GM18867 (cell line): ENCODE data around the gene IL12RB1.

Experiments
- ATAC-seq: cut with Tn5 transposase; IDR thresholded peaks from one replicate; pipeline ENCODE4 v1.9.1; 2021; ENCODE audit warnings: mild to moderate bottlenecking, moderate library complexity; ENCODE audit not compliant: unreplicated experiment

IL12RB1 gene

GRCh38 chr19:18013210-18014111, 73.3 kb downstream of the IL12RB1 start:
- ATAC-seq: no peak

GRCh38 chr19:18010149-18010548, 76.6 kb downstream of the IL12RB1 start:
- ATAC-seq: no peak

GRCh38 chr19:18009412-18010066, 77.2 kb downstream of the IL12RB1 start:
- no peak for ATAC-seq
